AG09309 (cell line): ENCODE measurements around the gene FAM110A.
"Not testable (repeated sequence)": the region's sequence is repeated elsewhere in the genome, so short reads cannot be mapped to it uniquely, and the experiment has no call there.

Experiments
- DNase-seq: peaks from one replicate; pipeline ENCODE4 v3.0.0-alpha.2; 2010; ENCODE audit warnings: low read depth
- H3K4me3 ChIP-seq: 2 replicates; pipeline ENCODE4 v1.5.1; 2011; ENCODE audit warnings: mild to moderate bottlenecking, low read depth, low read length, moderate library complexity; ENCODE audit not compliant: control insufficient read depth
- CTCF ChIP-seq: IDR thresholded peaks from 2 replicates; pipeline ENCODE4 v1.5.1; 2011; ENCODE audit warnings: mild to moderate bottlenecking, low read depth, low read length, inconsistent platforms; ENCODE audit not compliant: insufficient read depth, control insufficient read depth; ENCODE audit errors: missing control alignments

The FAM110A gene

GRCh38 chr20:888057-888456 is 54.5 kb downstream of the FAM110A start:
- no peak for TF ChIP-seq CTCF
- no peak overlapping the region for H3K4me3 ChIP-seq
- no peak for DNase-seq

GRCh38 chr20:889106-889505 is 55.6 kb downstream of the FAM110A start:
- TF ChIP-seq CTCF: no peak
- H3K4me3 ChIP-seq: no peak overlapping the region
- no peak for DNase-seq

- no peak overlapping the region for H3K4me3 ChIP-seq
- no peak for DNase-seq
- no peak for TF ChIP-seq CTCF
These were observed 56.5 kb downstream of the FAM110A start for GRCh38 chr20:889932-890463.

- no peak for DNase-seq
- TF ChIP-seq CTCF: no peak
- no peak overlapping the region for H3K4me3 ChIP-seq
These were observed 57.1 kb downstream of the FAM110A start for GRCh38 chr20:890666-891057.

GRCh38 chr20:891058-891705 is 57.7 kb downstream of the FAM110A start:
- no peak for TF ChIP-seq CTCF
- no peak for DNase-seq

GRCh38 chr20:891706-892080 is 58.2 kb downstream of the FAM110A start:
- no peak for DNase-seq
- TF ChIP-seq CTCF: no peak
- H3K4me3 ChIP-seq: no peak overlapping the region

More at GRCh38 chr20:891058-891705, 57.7 kb downstream of the FAM110A start:
- no peak overlapping the region for H3K4me3 ChIP-seq

GRCh38 chr20:892371-892770 is 58.9 kb downstream of the FAM110A start:
- not testable (repeated sequence) for DNase-seq, H3K4me3 ChIP-seq
